GM19324 (cell line): ENCODE measurements around the gene THRAP3.

Experiments
- ATAC-seq: cut with Tn5 transposase; IDR thresholded peaks from one replicate; pipeline ENCODE4 v1.9.1; 2021; ENCODE audit warnings: mild to moderate bottlenecking, moderate library complexity; ENCODE audit not compliant: unreplicated experiment, low FRiP score

Gene THRAP3

GRCh38 chr1:36323636-36324352, 99.6 kb downstream of the THRAP3 start, which contains the start of gene EVA1B:
Gene EVA1B, minus strand, starts transcription at chr1:36323645. Its CDS starts 608 bp downstream, at chr1:36323037.
- peak; percentile 20 for ATAC-seq

GRCh38 chr1:36324353-36324703, 100.1 kb downstream of the THRAP3 start:
- no peak for ATAC-seq

GRCh38 chr1:36326499-36326898, 102.3 kb downstream of the THRAP3 start:
- ATAC-seq = no peak

GRCh38 chr1:36327421-36328087, 103.3 kb downstream of the THRAP3 start:
- no peak for ATAC-seq

- no peak for ATAC-seq
Observed at GRCh38 chr1:36328088-36328480, 103.8 kb downstream of the THRAP3 start.

GRCh38 chr1:36328713-36329112, 104.5 kb downstream of the THRAP3 start:
- ATAC-seq = no peak

GRCh38 chr1:36329817-36330216, 105.6 kb downstream of the THRAP3 start:
- ATAC-seq = no peak

- no peak for ATAC-seq
Observed at GRCh38 chr1:36330940-36331339, 106.7 kb downstream of the THRAP3 start.

- no peak for ATAC-seq
Observed at GRCh38 chr1:36337830-36338229, 113.6 kb downstream of the THRAP3 start.

- ATAC-seq = no peak
Observed at GRCh38 chr1:36339215-36339614, 115.0 kb downstream of the THRAP3 start.

- ATAC-seq = no peak
Observed at GRCh38 chr1:36339615-36340014, 115.4 kb downstream of the THRAP3 start.

- ATAC-seq = no peak
Observed at GRCh38 chr1:36341626-36342320, 117.5 kb downstream of the THRAP3 start.

GRCh38 chr1:36342426-36343185, 118.4 kb downstream of the THRAP3 start:
- ATAC-seq = no peak

- ATAC-seq = no peak
Observed at GRCh38 chr1:36343651-36344394, 119.6 kb downstream of the THRAP3 start.

- ATAC-seq = no peak
Observed at GRCh38 chr1:36344395-36344680, 120.1 kb downstream of the THRAP3 start.

- ATAC-seq = no peak
Observed at GRCh38 chr1:36345353-36345752, 121.1 kb downstream of the THRAP3 start.

GRCh38 chr1:36346741-36347370, 122.6 kb downstream of the THRAP3 start:
- no peak for ATAC-seq

GRCh38 chr1:36349241-36349671, 125.0 kb downstream of the THRAP3 start:
- ATAC-seq = no peak

- no peak for ATAC-seq
Observed at GRCh38 chr1:36349839-36350238, 125.6 kb downstream of the THRAP3 start.
